PC-9 (cell line): Measurements from ENCODE around the gene EFNA4. TPM values are rescaled to one million over a fixed set of nuclear protein-coding genes. Genes with fewer than 3 reads are reported as not detected.

Experiments used
- BruUV-seq: library from RNA; stranded (reverse); fragments of 400-500 nt; replicated peaks from 2 replicates; lab custom pipeline; 2021; lab: Mats Ljungman, UMichigan
- CTCF ChIA-PET: fragments of 300-600 bp; sonication (Branson Sonifier 250); formaldehyde crosslinking; loops from one replicate; lab custom pipeline; 2022; ENCODE audit warnings: antibody characterized with exemption; lab: Charles Lee
- POLR2A ChIA-PET: fragments of 300-600 bp; sonication (Branson Sonifier 250); formaldehyde crosslinking; loops from one replicate; lab custom pipeline; 2022; ENCODE audit warnings: antibody characterized with exemption; ENCODE audit not compliant: unreplicated experiment; lab: Charles Lee
- DNase-seq, 2 experiments: peaks; one replicate each; pipeline versions ENCODE4 v3.0.0 to v3.0.0-alpha.2; 2015 to 2022; ENCODE audit warnings: mixed read lengths in 1 of 2
- H2AFZ ChIP-seq: fragments of 200-600 bp; sonication (generic); 2 replicates; pipeline ENCODE4 v1.8.1; 2017; ENCODE audit warnings: antibody characterized with exemption
- H3F3A ChIP-seq: fragments of 200-600 bp; sonication (generic); 2 replicates; pipeline ENCODE4 v1.8.1; 2017; ENCODE audit warnings: antibody characterized with exemption, mild to moderate bottlenecking, low read depth; ENCODE audit not compliant: insufficient read depth
- H3K27ac ChIP-seq: fragments of 200-600 bp; sonication (generic); 2 replicates; pipeline ENCODE4 v1.6.1; 2016; ENCODE audit warnings: mixed run types
- H3K27me3 ChIP-seq: fragments of 200-600 bp; sonication (generic); 2 replicates; pipeline ENCODE4 v1.6.1; 2016; ENCODE audit warnings: low read depth, mixed run types; ENCODE audit not compliant: insufficient read depth
- H3K36me3 ChIP-seq: fragments of 200-600 bp; sonication (generic); 2 replicates; pipeline ENCODE4 v1.6.1; 2016; ENCODE audit warnings: low read depth, mixed run types
- H3K4me1 ChIP-seq: fragments of 200-600 bp; sonication (generic); replicated peaks from 2 replicates; pipeline ENCODE4 v1.6.1; 2016; ENCODE audit warnings: mixed run types; ENCODE audit not compliant: insufficient read depth
- H3K4me2 ChIP-seq: fragments of 200-600 bp; sonication (generic); 2 replicates; pipeline ENCODE4 v1.6.1; 2017; ENCODE audit warnings: mixed run types
- H3K4me3 ChIP-seq: fragments of 200-600 bp; sonication (generic); 2 replicates; pipeline ENCODE4 v1.6.1; 2016; ENCODE audit warnings: mixed run types
- H3K79me2 ChIP-seq: fragments of 200-600 bp; sonication (generic); 2 replicates; pipeline ENCODE4 v1.6.1; 2017; ENCODE audit warnings: low read depth, mixed run types
- H3K9me2 ChIP-seq: fragments of 200-600 bp; sonication (generic); 2 replicates; pipeline ENCODE4 v1.8.1; 2017; ENCODE audit warnings: mild to moderate bottlenecking; ENCODE audit not compliant: insufficient read depth
- H3K9me3 ChIP-seq: fragments of 200-600 bp; sonication (generic); 2 replicates; pipeline ENCODE4 v1.8.1; 2016; ENCODE audit warnings: low read depth; ENCODE audit not compliant: insufficient read depth
- H4K20me1 ChIP-seq: fragments of 200-600 bp; sonication (generic); 2 replicates; pipeline ENCODE4 v1.8.1; 2017; ENCODE audit not compliant: insufficient read depth
- CTCF ChIP-seq: fragments of 200-600 bp; sonication (generic); conservative IDR thresholded peaks from 2 replicates; pipeline ENCODE4 v1.6.1; 2017; ENCODE audit warnings: mixed run types, antibody characterized with exemption, mild to moderate bottlenecking, moderate library complexity
- EZH2 ChIP-seq: fragments of 200-600 bp; sonication (generic); IDR thresholded peaks from 2 replicates; pipeline ENCODE4 v1.8.0; 2017; ENCODE audit warnings: antibody characterized with exemption, low read depth
- intact Hi-C: fragments of 100-400 bp; cut with micrococcal nuclease; formaldehyde crosslinking; loops from one replicate; pipeline ENCODE4 v1.10.0; 2022; ENCODE audit not compliant: unreplicated experiment
- total RNA-seq: library from RNA; stranded (reverse); gene quantifications from 2 replicates; pipeline ENCODE4 v1.2.3, GENCODE V29; 2021

Gene EFNA4
- total RNA-seq, 1 experiment from 2014 or later = 14.0 TPM

GRCh38 chr1:155052439-155053395, 10.8 kb upstream of the EFNA4 start:
- TF ChIP-seq EZH2 = no peak
- peak; percentile 58; the same call in 1 of the 2 replicates for TF ChIP-seq CTCF

GRCh38 chr1:155053531-155054105, 9.9 kb upstream of the EFNA4 start:
- H3K79me2 ChIP-seq = peaks cover 24% of the 10 kb centered on the region
- H4K20me1 ChIP-seq = no peaks in the 10 kb centered on the region
- H3K4me2 ChIP-seq = peak overlapping the region; percentile 85
- no peak for DNase-seq
- no peak overlapping the region for H2AFZ ChIP-seq
- BruUV-seq = no TSS peak
- H3K4me1 ChIP-seq = peaks cover 34% of the 10 kb centered on the region
- no peaks in the 10 kb centered on the region for H3K9me2 ChIP-seq
- no peaks in the 10 kb centered on the region for H3K9me3 ChIP-seq
- H3K36me3 ChIP-seq = 0 out of 2 replicates have a peak, but pooled peaks cover 8% of the 10 kb centered on the region
- no peaks in the 10 kb centered on the region for H3K27me3 ChIP-seq
- TF ChIP-seq CTCF (no peak), EZH2 (no peak)
- ChIA-PET CTCF (interaction anchor here (0.6 kb wide), 1 partner anchor 114 kb away, joined by 4 read pairs; no protein-coding TSS in a partner anchor), POLR2A (no interaction called here)
- intact Hi-C loops = no loop called here
- peaks cover 27% of the 10 kb centered on the region for H3F3A ChIP-seq
- peak overlapping the region; percentile 73; the same call in 1 of the 2 replicates for H3K4me3 ChIP-seq
- no peak overlapping the region for H3K27ac ChIP-seq

More at GRCh38 chr1:155052439-155053395, 10.8 kb upstream of the EFNA4 start:
- Histone ChIP-seq H3K4me1 (peaks cover 34% of the 10 kb centered on the region), H4K20me1 (no peaks in the 10 kb centered on the region), H3F3A (peaks cover 27% of the 10 kb centered on the region), H3K27ac (peak overlapping the region; percentile 3; the same call in 1 of the 2 replicates), H3K4me3 (peak overlapping the region; percentile 73), H3K9me3 (no peaks in the 10 kb centered on the region), H2AFZ (peak overlapping the region; percentile 90), H3K27me3 (no peaks in the 10 kb centered on the region), H3K36me3 (no peaks in the 10 kb centered on the region), H3K79me2 (peaks cover 24% of the 10 kb centered on the region), H3K9me2 (no peaks in the 10 kb centered on the region), H3K4me2 (peak overlapping the region; percentile 85)
- DNase-seq = peak in 1 of 2 experiments; percentile 43
- ChIA-PET CTCF (interaction anchor here (0.7 to 1.0 kb wide), 4 partner anchors 35 to 493 kb away, joined by 3 to 10 read pairs (median 6); no protein-coding TSS in a partner anchor), POLR2A (interaction anchor here (0.5 to 0.8 kb wide), 7 partner anchors 32 to 1085 kb away, joined by 4 to 7 read pairs (median 4); partner anchors contain the start of genes FLAD1 and ZBTB7B)
- intact Hi-C loops = loop anchor here (1.0 kb wide), 1 partner anchor 51 kb away; no protein-coding TSS in a partner anchor
- TSS peak; percentile 18 for BruUV-seq

- no peaks in the 10 kb centered on the region; the same call in 1 of the 2 replicates for H4K20me1 ChIP-seq
- H3F3A ChIP-seq = peaks cover 28% of the 10 kb centered on the region; the same call in 1 of the 2 replicates
- ChIA-PET POLR2A (no interaction called here), CTCF (no interaction called here)
- peaks cover 16% of the 10 kb centered on the region for H3K79me2 ChIP-seq
- DNase-seq = no peak
- no peak overlapping the region for H3K4me3 ChIP-seq
- H3K27ac ChIP-seq = no peak overlapping the region
- no peaks in the 10 kb centered on the region for H3K9me3 ChIP-seq
- TF ChIP-seq CTCF = no peak
- intact Hi-C loops = no loop called here
- H3K4me2 ChIP-seq = no peak overlapping the region
- no peaks in the 10 kb centered on the region for H3K27me3 ChIP-seq
- no peak overlapping the region for H2AFZ ChIP-seq
- peaks cover 16% of the 10 kb centered on the region for H3K4me1 ChIP-seq
- H3K36me3 ChIP-seq = peaks cover 14% of the 10 kb centered on the region; the same call in 1 of the 2 replicates
- H3K9me2 ChIP-seq = no peaks in the 10 kb centered on the region
- BruUV-seq = no TSS peak
Measured at GRCh38 chr1:155057104-155057503, 6.4 kb upstream of the EFNA4 start.
